ENCODE measurements around the gene C13orf42. TPM values are rescaled to one million over a fixed set of nuclear protein-coding genes. Genes with fewer than 3 reads are reported as not detected.

C13orf42 gene
- total and polyA plus RNA-seq, 2 experiments from 2014 or later = 9.4 to 96.5 TPM

Other genes starting within 250 kb of the C13orf42 start
- 39.0 and 54.2 TPM in 2 replicates for gene RNASEH2B, start 201.5 kb downstream of the C13orf42 start, total RNA-seq (2014; rRNA removed; shearing (Covaris generic))
- gene RNASEH2B, start 201.5 kb downstream of the C13orf42 start, polyA plus RNA-seq (2016; fragmentation: Nextera tagmentation; extraction: Ambion mirVana) = 64.8 and 73.4 TPM in 2 replicates
- gene FAM124A, start 111.1 kb upstream of the C13orf42 start, total RNA-seq (2014; rRNA removed; shearing (Covaris generic)) = 84.1 and 109 TPM in 2 replicates
- gene FAM124A, start 111.1 kb upstream of the C13orf42 start, polyA plus RNA-seq (2016; fragmentation: Nextera tagmentation; extraction: Ambion mirVana) = 35.9 and 37.7 TPM in 2 replicates
- gene SERPINE3, start 228.4 kb upstream of the C13orf42 start, total RNA-seq (2014; rRNA removed; shearing (Covaris generic)) = 0.08 and 0.17 TPM in 2 replicates
- 0.31 and 0.35 TPM in 2 replicates for gene SERPINE3, start 228.4 kb upstream of the C13orf42 start, polyA plus RNA-seq (2016; fragmentation: Nextera tagmentation; extraction: Ambion mirVana)

All from GM23338 (cell line).